Measurements from ENCODE around the gene ZNF490. TPM values are rescaled to one million over a fixed set of nuclear protein-coding genes. Genes with fewer than 3 reads are reported as not detected.

The ZNF490 gene
- 0.45 to 0.81 TPM (median 0.66 TPM) in 5 replicates for total RNA-seq (2022; extraction: Qiagen RNA extraction; ENCODE audit: low read depth)

GRCh38 chr19:12610540-12611360, at the start of gene ZNF490, which contains the start of gene ZNF791:
Gene ZNF490 (minus strand): TSS chr19:12610813. CDS start chr19:12610680, 133 bp downstream.
Gene ZNF791 (plus strand): TSS chr19:12610920. CDS start chr19:12611080, 160 bp downstream.

GRCh38 chr19:12551060-12551832, 59.4 kb downstream of the ZNF490 start, which contains the start of gene ZNF564:
Gene ZNF564 (minus strand): TSS chr19:12551482. CDS start chr19:12551332, 150 bp downstream.

Other genes starting within 250 kb of the ZNF490 start
- not detected in 5 replicates for gene ZNF442, start 245.1 kb downstream of the ZNF490 start, total RNA-seq (2022; extraction: Qiagen RNA extraction; ENCODE audit: low read depth)
- 1.2 to 2.2 TPM (median 1.5 TPM) in 5 replicates for gene ZNF799, start 209.5 kb downstream of the ZNF490 start, total RNA-seq (2022; extraction: Qiagen RNA extraction; ENCODE audit: low read depth)
- 0.76 to 1.5 TPM (median 0.99 TPM) in 5 replicates for gene ZNF443, start 169.8 kb downstream of the ZNF490 start, total RNA-seq (2022; extraction: Qiagen RNA extraction; ENCODE audit: low read depth)
- gene ZNF709, start 126.0 kb downstream of the ZNF490 start, total RNA-seq (2022; extraction: Qiagen RNA extraction; ENCODE audit: low read depth), result 0.05 TPM in 1 of 5 replicates, not detected in the others
- gene ZNF564, start 59.3 kb downstream of the ZNF490 start, total RNA-seq (2022; extraction: Qiagen RNA extraction; ENCODE audit: low read depth), result 0.95 to 2.9 TPM (median 2.1 TPM) in 5 replicates
- 4.3 to 6.2 TPM (median 5.3 TPM) in 5 replicates for gene ZNF791, start 107 bp upstream of the ZNF490 start, total RNA-seq (2022; extraction: Qiagen RNA extraction; ENCODE audit: low read depth)
- 16.4 to 21.2 TPM (median 17.4 TPM) in 5 replicates for gene MAN2B1, start 55.9 kb upstream of the ZNF490 start, total RNA-seq (2022; extraction: Qiagen RNA extraction; ENCODE audit: low read depth)
- gene WDR83, start 56.0 kb upstream of the ZNF490 start, total RNA-seq (2022; extraction: Qiagen RNA extraction; ENCODE audit: low read depth), result 7.9 to 11.6 TPM (median 10.0 TPM) in 5 replicates
- gene DHPS, start 71.1 kb upstream of the ZNF490 start, total RNA-seq (2022; extraction: Qiagen RNA extraction; ENCODE audit: low read depth), result 40.7 to 54.1 TPM (median 49.5 TPM) in 5 replicates
- not detected in 5 replicates for gene GNG14, start 77.2 kb upstream of the ZNF490 start, total RNA-seq (2022; extraction: Qiagen RNA extraction; ENCODE audit: low read depth)
- 8.2 to 13.6 TPM (median 11.5 TPM) in 5 replicates for gene FBXW9, start 85.8 kb upstream of the ZNF490 start, total RNA-seq (2022; extraction: Qiagen RNA extraction; ENCODE audit: low read depth)
- 27.4 to 35.2 TPM (median 32.5 TPM) in 5 replicates for gene TNPO2, start 113.1 kb upstream of the ZNF490 start, total RNA-seq (2022; extraction: Qiagen RNA extraction; ENCODE audit: low read depth)
- gene TRIR, start 123.9 kb upstream of the ZNF490 start, total RNA-seq (2022; extraction: Qiagen RNA extraction; ENCODE audit: low read depth), result 156 to 216 TPM (median 205 TPM) in 5 replicates
- 70.9 to 96.0 TPM (median 93.4 TPM) in 5 replicates for gene GET3, start 126.7 kb upstream of the ZNF490 start, total RNA-seq (2022; extraction: Qiagen RNA extraction; ENCODE audit: low read depth)
- 0.05 to 0.14 TPM in 2 of 5 replicates, not detected in the others for gene BEST2, start 141.0 kb upstream of the ZNF490 start, total RNA-seq (2022; extraction: Qiagen RNA extraction; ENCODE audit: low read depth)
- gene HOOK2, start 164.7 kb upstream of the ZNF490 start, total RNA-seq (2022; extraction: Qiagen RNA extraction; ENCODE audit: low read depth), result 8.1 to 12.5 TPM (median 9.9 TPM) in 5 replicates
- gene JUNB, start 180.7 kb upstream of the ZNF490 start, total RNA-seq (2022; extraction: Qiagen RNA extraction; ENCODE audit: low read depth), result 86.0 to 165 TPM (median 133 TPM) in 5 replicates
- gene PRDX2, start 191.0 kb upstream of the ZNF490 start, total RNA-seq (2022; extraction: Qiagen RNA extraction; ENCODE audit: low read depth), result 0.48 to 1.4 TPM (median 0.76 TPM) in 5 replicates
- 0.70 to 17.2 TPM (median 12.5 TPM) in 4 of 5 replicates, not detected in the other for gene THSD8, start 191.3 kb upstream of the ZNF490 start, total RNA-seq (2022; extraction: Qiagen RNA extraction; ENCODE audit: low read depth)
- 32.3 to 49.1 TPM (median 44.2 TPM) in 5 replicates for gene RNASEH2A, start 195.8 kb upstream of the ZNF490 start, total RNA-seq (2022; extraction: Qiagen RNA extraction; ENCODE audit: low read depth)
- 0.10 to 0.34 TPM (median 0.22 TPM) in 4 of 5 replicates, not detected in the other for gene RTBDN, start 223.8 kb upstream of the ZNF490 start, total RNA-seq (2022; extraction: Qiagen RNA extraction; ENCODE audit: low read depth)
- gene MAST1, start 227.7 kb upstream of the ZNF490 start, total RNA-seq (2022; extraction: Qiagen RNA extraction; ENCODE audit: low read depth), result 1.1 to 2.5 TPM (median 1.6 TPM) in 5 replicates

All from A549 treated with RU486 at 1 μM for 4 hours (cell line).